ENCODE data around the gene HRH1. TPM values are rescaled to one million over a fixed set of nuclear protein-coding genes. Genes with fewer than 3 reads are reported as not detected.

HRH1 gene
- total RNA-seq, 1 donor from 2014 or later: 0.31 TPM

GRCh38 chr3:11145888-11146287, 8.4 kb upstream of the HRH1 start:
- H3K4me1 Mint-ChIP-seq: peaks cover 7% of the 10 kb centered on the region
- H3K27ac Mint-ChIP-seq: no peak overlapping the region
- no peak overlapping the region for H3K4me3 Mint-ChIP-seq

GRCh38 chr3:11146773-11147660, 7.3 kb upstream of the HRH1 start:
- DNase-seq (ENCODE audit: low spot score in 2 of 2, unreplicated experiment in 2 of 2): no peak
- TF ChIP-seq, protein P1, sequence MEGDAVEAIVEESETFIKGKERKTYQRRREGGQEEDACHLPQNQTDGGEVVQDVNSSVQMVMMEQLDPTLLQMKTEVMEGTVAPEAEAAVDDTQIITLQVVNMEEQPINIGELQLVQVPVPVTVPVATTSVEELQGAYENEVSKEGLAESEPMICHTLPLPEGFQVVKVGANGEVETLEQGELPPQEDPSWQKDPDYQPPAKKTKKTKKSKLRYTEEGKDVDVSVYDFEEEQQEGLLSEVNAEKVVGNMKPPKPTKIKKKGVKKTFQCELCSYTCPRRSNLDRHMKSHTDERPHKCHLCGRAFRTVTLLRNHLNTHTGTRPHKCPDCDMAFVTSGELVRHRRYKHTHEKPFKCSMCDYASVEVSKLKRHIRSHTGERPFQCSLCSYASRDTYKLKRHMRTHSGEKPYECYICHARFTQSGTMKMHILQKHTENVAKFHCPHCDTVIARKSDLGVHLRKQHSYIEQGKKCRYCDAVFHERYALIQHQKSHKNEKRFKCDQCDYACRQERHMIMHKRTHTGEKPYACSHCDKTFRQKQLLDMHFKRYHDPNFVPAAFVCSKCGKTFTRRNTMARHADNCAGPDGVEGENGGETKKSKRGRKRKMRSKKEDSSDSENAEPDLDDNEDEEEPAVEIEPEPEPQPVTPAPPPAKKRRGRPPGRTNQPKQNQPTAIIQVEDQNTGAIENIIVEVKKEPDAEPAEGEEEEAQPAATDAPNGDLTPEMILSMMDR (IDR thresholded peaks at IDR 0.05; ENCODE audit: unreplicated experiment): no peak
- Mint-ChIP-seq H3K36me3 (no peaks in the 10 kb centered on the region), H3K27ac (no peak overlapping the region), H3K4me3 (no peak overlapping the region), H3K27me3 (ENCODE audit: low read depth) (peaks cover 71% of the 10 kb centered on the region), H3K4me1 (peaks cover 7% of the 10 kb centered on the region), H3K9me3 (peaks cover 5% of the 10 kb centered on the region)

More at GRCh38 chr3:11145888-11146287, 8.4 kb upstream of the HRH1 start:
- peaks cover 5% of the 10 kb centered on the region for H3K9me3 Mint-ChIP-seq
- H3K27me3 Mint-ChIP-seq (ENCODE audit: low read depth): peaks cover 60% of the 10 kb centered on the region
- TF ChIP-seq, protein P1 (IDR thresholded peaks at IDR 0.05; ENCODE audit: unreplicated experiment): no peak
- H3K36me3 Mint-ChIP-seq: no peaks in the 10 kb centered on the region
- no peak for DNase-seq (ENCODE audit: low spot score in 2 of 2, unreplicated experiment in 2 of 2)

DNA sequence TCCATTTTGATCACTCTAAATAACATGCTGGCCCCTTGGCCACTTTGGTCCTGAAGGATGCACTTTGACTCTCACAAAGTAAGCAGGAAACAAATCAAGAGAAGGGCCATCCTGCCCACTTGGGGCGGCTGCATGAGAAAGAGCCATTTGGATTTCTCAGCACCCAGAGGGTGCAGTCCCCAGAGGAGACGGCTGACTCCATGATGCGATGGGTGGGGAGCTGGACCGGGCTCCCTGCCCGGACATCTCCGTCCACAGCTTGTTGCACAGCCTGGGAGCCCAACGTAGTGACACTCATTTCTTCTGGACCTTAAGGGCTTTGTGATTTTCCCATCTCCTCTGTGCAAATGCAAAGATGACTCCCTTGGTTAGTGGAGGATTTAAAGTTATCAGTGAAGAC, 4.0 kb upstream of the HRH1 start:
- H3K27ac Mint-ChIP-seq: no peak overlapping the region
- H3K4me3 Mint-ChIP-seq: no peak overlapping the region
- peaks cover 82% of the 10 kb centered on the region for H3K27me3 Mint-ChIP-seq (ENCODE audit: low read depth)
- peaks cover 16% of the 10 kb centered on the region for H3K4me1 Mint-ChIP-seq
- TF ChIP-seq, protein P1 (IDR thresholded peaks at IDR 0.05; ENCODE audit: unreplicated experiment): no peak
- peaks cover 5% of the 10 kb centered on the region for H3K9me3 Mint-ChIP-seq
- no peaks in the 10 kb centered on the region for H3K36me3 Mint-ChIP-seq
- no peak for DNase-seq (ENCODE audit: low spot score in 2 of 2, unreplicated experiment in 2 of 2)

GRCh38 chr3:11152301-11152700, 2.0 kb upstream of the HRH1 start:
- Mint-ChIP-seq H3K27ac (no peak overlapping the region), H3K4me1 (peaks cover 12% of the 10 kb centered on the region), H3K4me3 (no peak overlapping the region), H3K9me3 (peaks cover 5% of the 10 kb centered on the region), H3K36me3 (no peaks in the 10 kb centered on the region), H3K27me3 (ENCODE audit: low read depth) (peaks cover 85% of the 10 kb centered on the region)
- no peak for DNase-seq (ENCODE audit: low spot score in 2 of 2, unreplicated experiment in 2 of 2)
- TF ChIP-seq, protein P1 (IDR thresholded peaks at IDR 0.05; ENCODE audit: unreplicated experiment): no peak

- Mint-ChIP-seq H3K9me3 (no peaks in the 10 kb centered on the region), H3K4me1 (peaks cover 12% of the 10 kb centered on the region), H3K27me3 (ENCODE audit: low read depth) (peaks cover 94% of the 10 kb centered on the region), H3K4me3 (peak overlapping the region; percentile 65), H3K36me3 (no peaks in the 10 kb centered on the region), H3K27ac (no peak overlapping the region)
- no peak for DNase-seq (ENCODE audit: low spot score in 2 of 2, unreplicated experiment in 2 of 2)
- TF ChIP-seq, protein P1 (IDR thresholded peaks at IDR 0.05; ENCODE audit: unreplicated experiment): no peak
Observed at GRCh38 chr3:11154953-11155325, 646 bp downstream of the HRH1 start.

Data from mesothelial cell of epicardium (in vitro differentiated cells).